HAP-1 (cell line): ENCODE data around the gene EPN1.

Experiments
- DNase-seq, 2 experiments: peaks; one replicate each; pipeline ENCODE4 v3.0.0-alpha.2; 2016 to 2020; ENCODE audit warnings: low spot score in 2 of 2
- H3K27me3 ChIP-seq: fragments of 250-450 bp; sonication (Bioruptor Pico); 2 replicates; pipeline ENCODE4 v1.5.1; 2020; ENCODE audit warnings: low read depth, mild to moderate bottlenecking, moderate library complexity
- H3K36me3 ChIP-seq: fragments of 250-450 bp; sonication (Bioruptor Pico); replicated peaks from 2 replicates; pipeline ENCODE4 v1.5.1; 2020; ENCODE audit warnings: mild to moderate bottlenecking
- H3K4me1 ChIP-seq: fragments of 250-450 bp; sonication (Bioruptor Pico); 2 replicates; pipeline ENCODE4 v1.5.1; 2020; ENCODE audit warnings: mild to moderate bottlenecking
- H3K4me3 ChIP-seq: fragments of 250-450 bp; sonication (Bioruptor Pico); 2 replicates; pipeline ENCODE4 v1.5.1; 2020; ENCODE audit warnings: mild to moderate bottlenecking, moderate library complexity
- H3K9me3 ChIP-seq: fragments of 250-450 bp; sonication (Bioruptor Pico); 2 replicates; pipeline ENCODE4 v1.5.1; 2020; ENCODE audit warnings: mild to moderate bottlenecking, moderate library complexity
- in situ Hi-C: fragments of 300-500 bp; cut with MboI; formaldehyde crosslinking; loops from 3 replicates; pipeline ENCODE4 v1.14.3; 2020; ENCODE audit warnings: low sequenced_read_pairs, inconsistent platforms, mixed read lengths

EPN1 gene

GRCh38 chr19:55642153-55643002, 32.6 kb upstream of the EPN1 start:
- in situ Hi-C loops, result no loop called here
- H3K27me3 ChIP-seq, result no peaks in the 10 kb centered on the region
- H3K36me3 ChIP-seq, result peaks cover 25% of the 10 kb centered on the region
- no peaks in the 10 kb centered on the region for H3K9me3 ChIP-seq
- peak overlapping the region; percentile 78 for H3K4me3 ChIP-seq
- H3K4me1 ChIP-seq, result peaks cover 24% of the 10 kb centered on the region
- DNase-seq, result peak in 1 of 2 experiments; percentile 60

- Histone ChIP-seq H3K36me3 (peaks cover 25% of the 10 kb centered on the region), H3K27me3 (no peaks in the 10 kb centered on the region), H3K4me1 (peaks cover 26% of the 10 kb centered on the region), H3K4me3 (peak within 1 kb of the TSS; percentile 78), H3K9me3 (no peaks in the 10 kb centered on the region)
- in situ Hi-C loops, result no loop called here
- DNase-seq, result peak; percentile 69 to 87
Measured at GRCh38 chr19:55643003-55643886, 31.8 kb upstream of the EPN1 start, which contains the start of gene ZNF581. Gene ZNF581, plus strand, starts transcription at chr19:55643649. Its CDS starts 923 bp downstream, at chr19:55644572.

- Histone ChIP-seq H3K9me3 (no peaks in the 10 kb centered on the region), H3K36me3 (peaks cover 25% of the 10 kb centered on the region), H3K4me3 (peak overlapping the region; percentile 78), H3K27me3 (no peaks in the 10 kb centered on the region), H3K4me1 (peaks cover 26% of the 10 kb centered on the region)
- in situ Hi-C loops, result no loop called here
- DNase-seq, result no peak
Measured at GRCh38 chr19:55643887-55644176, 31.2 kb upstream of the EPN1 start.

- no peaks in the 10 kb centered on the region for H3K9me3 ChIP-seq
- no peaks in the 10 kb centered on the region for H3K27me3 ChIP-seq
- DNase-seq, result no peak
- peaks cover 25% of the 10 kb centered on the region for H3K36me3 ChIP-seq
- peak overlapping the region; percentile 78 for H3K4me3 ChIP-seq
- in situ Hi-C loops, result no loop called here
- peaks cover 24% of the 10 kb centered on the region for H3K4me1 ChIP-seq
Measured at GRCh38 chr19:55644191-55644833, 30.7 kb upstream of the EPN1 start.

- in situ Hi-C loops, result no loop called here
- DNase-seq, result no peak
- H3K4me1 ChIP-seq, result peaks cover 21% of the 10 kb centered on the region
- no peaks in the 10 kb centered on the region for H3K9me3 ChIP-seq
- peak overlapping the region; percentile 78; the same call in 1 of the 2 replicates for H3K4me3 ChIP-seq
- no peaks in the 10 kb centered on the region for H3K27me3 ChIP-seq
- H3K36me3 ChIP-seq, result peaks cover 25% of the 10 kb centered on the region
Measured at GRCh38 chr19:55644842-55645511, 30.0 kb upstream of the EPN1 start.

- in situ Hi-C loops, result no loop called here
- no peak overlapping the region for H3K4me3 ChIP-seq
Measured at GRCh38 chr19:55645512-55645881, 29.5 kb upstream of the EPN1 start.

GRCh38 chr19:55646889-55647731, 27.9 kb upstream of the EPN1 start:
- in situ Hi-C loops, result no loop called here
- peaks cover 15% of the 10 kb centered on the region for H3K4me1 ChIP-seq

More at GRCh38 chr19:55645512-55645881, 29.5 kb upstream of the EPN1 start:
- peaks cover 25% of the 10 kb centered on the region for H3K36me3 ChIP-seq
- H3K9me3 ChIP-seq, result no peaks in the 10 kb centered on the region
- no peak for DNase-seq
- no peaks in the 10 kb centered on the region for H3K27me3 ChIP-seq
- H3K4me1 ChIP-seq, result peaks cover 16% of the 10 kb centered on the region

GRCh38 chr19:55647732-55648584, 27.1 kb upstream of the EPN1 start, which contains the start of gene CCDC106:
Gene CCDC106, plus strand, starts transcription at chr19:55648212. Its CDS starts 835 bp downstream, at chr19:55649047.
- DNase-seq, result peak; percentile 72 to 88
- Histone ChIP-seq H3K4me1 (peaks cover 11% of the 10 kb centered on the region), H3K36me3 (peaks cover 25% of the 10 kb centered on the region), H3K9me3 (no peaks in the 10 kb centered on the region), H3K4me3 (peak within 1 kb of the TSS; percentile 96), H3K27me3 (no peaks in the 10 kb centered on the region)
- in situ Hi-C loops, result no loop called here

More at GRCh38 chr19:55646889-55647731, 27.9 kb upstream of the EPN1 start:
- peaks cover 25% of the 10 kb centered on the region for H3K36me3 ChIP-seq
- DNase-seq, result no peak
- H3K9me3 ChIP-seq, result no peaks in the 10 kb centered on the region
- no peaks in the 10 kb centered on the region for H3K27me3 ChIP-seq
- H3K4me3 ChIP-seq, result peak overlapping the region; percentile 96

GRCh38 chr19:55648585-55649267, 26.3 kb upstream of the EPN1 start:
- Histone ChIP-seq H3K4me1 (peaks cover 8% of the 10 kb centered on the region), H3K36me3 (peaks cover 25% of the 10 kb centered on the region), H3K4me3 (peak overlapping the region; percentile 96)

GRCh38 chr19:55649268-55650125, 25.5 kb upstream of the EPN1 start:
- H3K9me3 ChIP-seq, result no peaks in the 10 kb centered on the region

More at GRCh38 chr19:55648585-55649267, 26.3 kb upstream of the EPN1 start:
- H3K9me3 ChIP-seq, result no peaks in the 10 kb centered on the region
- in situ Hi-C loops, result no loop called here
- DNase-seq, result no peak
- H3K27me3 ChIP-seq, result no peaks in the 10 kb centered on the region

More at GRCh38 chr19:55649268-55650125, 25.5 kb upstream of the EPN1 start:
- Histone ChIP-seq H3K36me3 (peaks cover 23% of the 10 kb centered on the region), H3K4me3 (peak overlapping the region; percentile 96), H3K27me3 (no peaks in the 10 kb centered on the region), H3K4me1 (peaks cover 8% of the 10 kb centered on the region)
- no peak for DNase-seq
- in situ Hi-C loops, result loop anchor here (25.0 kb wide), 2 partner anchors 1187 to 1462 kb away; partner anchors contain the start of genes CDC42EP5, LENG9, MBOAT7 and TSEN34
